ENCODE data around the gene MTG1.
"Not testable (repeated sequence)": the region's sequence is repeated elsewhere in the genome, so short reads cannot be mapped to it uniquely, and the experiment has no call there.

The MTG1 gene

DNA sequence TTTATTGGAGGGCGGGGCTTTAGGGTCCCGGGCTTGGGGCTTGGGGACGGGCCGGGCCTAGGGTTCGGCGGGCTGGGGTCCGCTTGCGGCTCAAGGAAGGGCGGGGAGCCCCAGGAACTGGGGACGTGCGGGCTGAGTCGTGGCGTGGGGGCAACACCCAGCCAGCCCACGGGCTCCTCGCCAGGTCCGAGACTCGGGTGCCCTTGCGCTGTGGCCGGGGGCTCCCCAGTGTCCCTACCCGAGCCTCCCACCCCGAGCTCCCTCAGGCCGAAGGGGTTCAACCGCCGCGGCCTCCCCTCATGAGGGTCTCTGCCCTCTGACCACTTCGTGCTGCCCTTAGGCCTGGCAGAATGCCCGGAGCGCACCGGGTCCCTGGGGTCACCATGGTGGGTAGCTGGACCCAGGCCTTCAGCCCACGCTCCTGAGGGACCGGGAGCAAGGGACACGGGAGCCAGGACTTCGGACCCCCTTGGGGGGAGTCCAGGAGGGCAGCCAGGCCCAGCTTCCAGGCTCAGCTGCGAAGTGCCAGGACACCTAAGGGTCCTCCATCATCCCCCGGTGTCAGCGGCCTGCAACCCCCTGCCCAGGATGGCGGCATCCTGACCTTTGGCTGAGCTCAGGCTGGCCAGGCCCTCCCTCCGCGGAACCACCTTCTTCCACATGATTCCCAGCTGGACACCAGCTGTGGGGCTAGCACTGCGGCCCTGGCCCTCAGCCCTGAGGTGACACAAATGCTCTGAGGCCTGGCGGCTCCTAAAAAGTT, 35.6 kb upstream of the MTG1 start:
- DNase-seq (ENCODE audit: insufficient read length, low spot score) = no peak
- no peak for FAIRE-seq

DNA sequence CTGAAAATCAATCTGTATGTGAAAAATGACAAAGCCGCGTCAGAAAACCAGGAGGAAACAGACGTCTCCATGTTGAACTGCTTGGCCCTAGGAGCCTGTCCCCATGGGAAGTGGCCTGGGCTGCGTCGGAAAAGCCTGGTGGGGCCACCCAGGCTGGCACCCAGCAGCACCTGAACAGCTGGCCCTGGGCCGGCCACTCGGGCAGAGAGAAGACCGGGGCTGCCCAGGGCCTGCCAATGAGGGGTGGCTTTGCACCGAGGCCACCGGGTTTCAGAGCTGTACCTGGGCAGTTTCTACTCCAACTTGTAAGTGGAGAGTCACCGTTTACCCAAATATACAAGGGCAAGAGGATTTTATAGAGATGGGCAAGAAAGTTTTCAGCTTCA, 35.0 kb upstream of the MTG1 start:
- no peak for DNase-seq (ENCODE audit: insufficient read length, low spot score)
- no peak for FAIRE-seq

DNA sequence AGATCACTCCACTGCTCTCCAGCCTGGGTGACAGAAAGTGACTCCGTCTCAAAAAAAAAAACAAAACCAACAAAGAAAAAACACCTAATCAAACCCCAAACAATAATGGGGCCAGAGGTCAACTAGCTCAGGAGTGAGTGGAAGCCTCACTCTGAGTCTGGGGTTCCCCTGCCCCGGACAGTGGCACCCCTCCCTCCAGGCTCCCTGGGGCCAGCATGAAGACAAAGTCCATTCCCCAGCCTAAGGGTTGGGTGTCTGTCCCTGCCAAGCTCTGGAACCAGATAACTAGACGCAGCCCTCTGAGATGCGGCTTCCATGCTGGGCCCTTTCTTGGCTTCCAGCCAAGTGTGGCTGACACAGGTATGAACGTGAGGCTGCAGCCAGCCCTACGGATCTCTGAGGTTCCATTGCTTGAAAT, 34.4 kb upstream of the MTG1 start:
- DNase-seq (ENCODE audit: insufficient read length, low spot score) (no peak), FAIRE-seq (no peak)

DNA sequence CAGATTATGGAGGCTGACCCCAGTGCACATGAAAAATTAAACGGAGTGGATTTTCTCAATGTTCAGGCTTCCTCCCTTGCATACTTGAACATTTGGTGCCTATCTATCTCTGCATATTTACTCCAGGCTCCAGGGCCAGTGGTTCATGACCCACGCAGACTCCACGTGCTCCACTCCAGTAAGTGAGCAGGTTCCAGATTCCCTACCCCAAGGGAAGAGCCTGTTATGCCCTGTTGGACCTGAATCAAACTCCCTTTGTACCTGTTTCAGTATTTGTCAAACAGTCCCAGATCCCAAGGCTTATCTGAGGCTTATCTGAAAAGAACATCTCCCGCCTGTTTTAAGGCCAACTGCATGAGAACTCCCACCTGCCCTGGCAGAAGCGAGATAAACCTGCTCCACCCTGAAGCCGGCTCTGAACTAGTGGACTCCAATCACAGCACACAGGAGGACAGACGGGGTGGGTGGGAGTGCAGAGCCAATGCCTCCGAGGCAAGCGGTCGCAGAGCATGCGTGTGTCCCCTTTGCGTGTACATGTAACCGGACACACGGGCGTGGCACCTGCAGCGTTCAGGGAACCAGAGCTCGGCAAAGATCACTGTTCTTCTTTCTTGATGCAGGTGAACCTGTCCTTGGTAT, 33.9 kb upstream of the MTG1 start:
- FAIRE-seq = no peak
- no peak for DNase-seq (ENCODE audit: insufficient read length, low spot score)

DNA sequence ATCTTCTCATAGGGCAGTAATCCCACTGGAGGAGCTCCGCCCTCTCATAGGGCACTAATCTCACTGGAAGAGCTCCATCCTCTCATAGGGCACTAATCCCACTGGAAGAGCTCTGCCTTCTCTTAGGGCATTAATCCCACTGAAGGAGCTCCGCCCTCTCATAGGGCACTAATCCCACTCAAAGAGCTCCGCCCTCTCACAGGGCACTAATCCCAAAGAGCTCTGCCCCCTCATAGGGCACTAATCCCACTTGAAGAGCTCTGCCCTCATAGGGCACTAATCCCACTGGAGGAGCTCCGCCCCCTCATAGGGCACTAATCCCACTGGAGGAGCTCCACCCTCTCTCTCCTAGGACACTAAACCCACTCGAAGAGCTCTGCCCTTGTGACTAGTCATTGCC, 32.7 kb upstream of the MTG1 start:
- FAIRE-seq = no peak
- DNase-seq (ENCODE audit: insufficient read length, low spot score) = no peak

DNA sequence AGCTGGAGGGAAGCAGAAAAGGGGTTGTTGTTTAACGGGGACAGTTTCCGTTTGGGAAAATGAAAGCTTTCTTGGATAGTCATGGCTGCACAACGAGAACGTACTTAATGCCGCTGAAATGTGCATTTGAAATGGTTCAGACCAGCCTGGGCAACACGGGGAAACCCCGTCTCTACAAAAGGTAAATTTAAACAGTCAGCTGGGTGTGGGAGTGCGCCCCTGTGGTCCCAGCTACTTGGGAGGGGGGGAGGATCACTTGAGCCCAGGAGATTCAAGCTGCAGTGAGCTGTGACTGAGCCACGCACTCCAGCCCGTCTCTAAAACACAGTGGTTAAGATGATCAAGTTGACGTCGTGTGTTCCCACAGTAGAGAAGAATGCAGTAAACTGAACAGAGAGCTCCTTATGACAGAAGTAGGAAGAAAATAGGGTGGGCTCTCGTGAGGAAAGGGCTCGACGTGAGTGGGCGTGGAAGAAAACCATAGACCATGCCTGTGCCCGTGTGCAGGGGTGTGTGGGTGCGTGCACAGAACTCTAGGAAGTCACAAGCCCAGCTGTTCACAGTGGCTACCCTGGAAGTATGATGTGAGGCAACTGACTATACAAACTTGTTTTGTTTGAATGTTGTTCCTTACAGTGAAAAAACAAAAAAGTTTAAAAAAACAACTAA, 32.0 kb upstream of the MTG1 start:
- FAIRE-seq (peak; percentile 75), DNase-seq (ENCODE audit: insufficient read length, low spot score) (no peak)

DNA sequence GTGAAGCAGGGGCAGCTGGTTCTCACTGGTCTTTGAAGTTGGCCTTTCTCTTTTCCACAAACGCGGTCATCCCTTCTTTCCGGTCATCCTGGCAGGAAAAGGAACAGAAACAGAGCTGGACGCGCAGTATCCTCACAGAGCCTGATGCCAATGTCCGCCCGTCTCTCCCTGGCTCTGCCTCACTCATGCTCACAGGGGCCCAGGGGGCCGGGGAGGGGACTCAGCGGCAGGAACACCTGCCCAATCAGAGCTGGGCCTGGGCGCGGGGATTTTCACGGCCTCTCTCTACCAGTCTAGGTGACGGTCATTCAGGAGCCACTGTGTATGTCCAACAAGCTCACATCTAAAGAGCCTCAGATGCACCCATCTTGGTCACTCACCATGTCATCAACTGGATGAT, 31.1 kb upstream of the MTG1 start:
- no peak for FAIRE-seq
- no peak for DNase-seq (ENCODE audit: insufficient read length, low spot score)

DNA sequence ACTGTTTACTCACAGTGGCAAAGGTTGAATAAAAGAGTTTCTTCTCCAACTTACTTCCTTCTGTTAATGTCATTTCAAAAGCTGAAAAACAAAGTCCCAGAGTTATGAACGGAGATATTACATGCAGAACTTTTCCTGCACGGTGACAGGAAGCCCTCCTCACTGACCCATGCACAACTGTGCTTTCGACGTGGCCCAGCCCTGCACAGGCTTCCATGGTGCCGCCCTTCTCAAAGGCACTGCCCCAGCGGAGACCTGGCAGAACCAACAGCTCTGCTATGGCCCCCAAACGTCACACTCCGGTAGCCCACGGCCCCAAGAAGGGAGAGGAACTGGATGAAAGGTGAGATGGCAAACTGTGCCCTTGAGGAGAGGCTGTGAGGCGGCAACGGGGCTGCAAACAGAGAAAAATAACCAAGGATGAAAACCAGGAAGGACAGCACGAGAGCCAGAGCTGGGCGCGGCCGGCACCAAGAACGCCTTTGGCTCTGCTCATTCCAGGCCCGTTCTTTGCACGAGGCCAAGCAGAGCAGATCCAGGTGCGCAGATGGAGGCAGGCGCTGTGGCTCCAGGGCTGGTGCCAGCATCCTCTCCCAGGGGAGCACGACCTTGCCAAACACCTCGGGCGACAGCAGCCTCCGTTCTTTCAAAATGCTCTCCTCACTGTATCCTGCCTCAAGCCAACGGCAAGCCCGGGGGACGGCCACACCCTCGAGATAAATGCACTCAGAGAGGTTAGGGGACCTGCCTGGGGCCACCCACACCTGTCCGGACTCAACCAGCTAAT, 29.1 kb upstream of the MTG1 start:
- no peak for FAIRE-seq

DNA sequence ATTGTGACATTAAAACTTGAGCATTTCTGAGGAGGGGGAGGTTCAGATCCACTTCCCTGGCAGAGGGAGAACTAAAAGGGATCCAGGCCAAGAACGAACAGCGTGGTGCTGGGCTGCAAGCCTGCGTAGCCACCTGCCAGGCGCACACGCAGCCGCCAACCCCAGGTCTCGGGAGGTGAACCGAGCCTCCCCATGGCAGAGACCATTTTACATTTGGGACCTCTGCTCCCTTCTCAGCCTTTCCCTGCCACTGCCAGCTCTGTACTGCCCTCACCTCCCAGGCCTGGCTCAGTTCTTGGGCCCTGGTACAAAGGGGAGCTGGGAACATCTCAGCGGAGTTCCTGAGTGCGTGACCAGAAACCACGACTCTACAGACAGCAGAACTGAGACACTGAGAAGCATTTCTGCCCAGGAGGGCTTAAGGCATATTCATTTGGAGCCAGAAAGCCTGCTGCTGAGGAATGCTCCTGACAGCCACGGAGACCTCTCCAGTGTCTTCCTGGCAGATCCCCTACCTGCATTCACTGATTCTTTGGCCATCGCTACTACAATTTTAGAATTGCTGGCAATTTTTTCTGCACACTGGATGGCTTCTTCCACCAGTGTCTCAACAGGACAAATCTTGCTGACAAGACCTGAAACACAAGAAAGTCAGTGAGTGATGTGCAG, 28.4 kb upstream of the MTG1 start:
- FAIRE-seq (no peak), DNase-seq (ENCODE audit: insufficient read length, low spot score) (no peak)

More for the DNA sequence above, 29.1 kb upstream of the MTG1 start:
- no peak for DNase-seq (ENCODE audit: insufficient read length, low spot score)

DNA sequence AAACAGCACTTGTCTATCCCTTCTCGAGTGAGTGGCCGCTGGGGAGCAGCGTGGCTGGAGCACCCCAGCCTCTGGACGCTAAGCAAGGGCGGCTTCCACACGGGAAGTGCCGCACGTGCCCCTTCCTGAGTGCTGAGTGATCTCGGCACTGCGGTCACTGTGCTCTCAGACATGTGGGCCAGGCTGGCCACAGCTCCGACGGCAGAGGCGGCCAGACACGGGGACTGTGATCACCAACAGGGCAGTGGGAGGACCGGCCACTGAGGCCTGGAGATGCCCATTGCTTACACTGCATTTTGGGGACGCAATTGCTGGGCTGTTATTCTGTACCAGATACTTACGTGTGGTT, 27.9 kb upstream of the MTG1 start:
- no peak for DNase-seq (ENCODE audit: insufficient read length, low spot score)
- no peak for FAIRE-seq

DNA sequence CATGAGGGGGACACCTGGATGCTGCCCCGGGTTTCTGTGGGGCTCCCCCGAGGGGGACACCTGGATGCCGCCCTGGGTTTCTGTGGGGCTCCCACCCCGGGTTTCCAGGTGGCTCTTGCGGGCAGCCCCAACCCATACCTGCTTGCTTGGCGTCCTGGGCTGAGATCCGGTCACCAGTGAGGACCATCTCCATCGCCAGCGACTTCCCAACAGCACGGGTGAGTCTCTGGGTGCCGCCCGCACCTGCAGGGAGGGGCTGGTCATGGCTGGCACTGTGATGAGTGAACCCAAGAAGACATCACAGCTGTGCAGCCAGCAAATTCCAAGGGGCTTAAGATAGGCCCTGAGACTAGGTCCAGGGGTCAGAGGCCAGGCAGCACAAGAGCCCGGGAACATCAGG, 27.2 kb upstream of the MTG1 start:
- FAIRE-seq (no peak), DNase-seq (ENCODE audit: insufficient read length, low spot score) (no peak)

DNA sequence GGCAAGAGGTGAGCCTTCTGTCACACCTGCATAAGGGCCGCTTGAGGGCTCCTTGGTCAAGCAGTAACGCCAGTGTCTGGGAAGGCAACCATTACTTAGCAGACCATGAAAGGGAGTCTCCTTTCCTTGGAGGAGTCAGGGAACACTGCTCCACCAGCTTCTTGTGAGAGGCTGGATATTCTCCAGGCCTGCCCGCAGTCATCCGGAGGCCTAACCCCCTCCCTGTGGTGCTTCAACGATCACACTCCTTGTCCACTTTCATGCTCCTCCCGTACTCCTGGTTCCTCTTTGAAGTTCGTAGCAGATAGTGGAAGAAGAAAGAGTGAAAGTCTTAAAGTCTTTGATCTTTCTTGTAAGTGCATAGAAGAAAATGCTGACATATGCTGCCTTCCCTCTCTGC, 26.5 kb upstream of the MTG1 start:
- FAIRE-seq; DNase-seq (ENCODE audit: insufficient read length, low spot score): not testable (repeated sequence)

DNA sequence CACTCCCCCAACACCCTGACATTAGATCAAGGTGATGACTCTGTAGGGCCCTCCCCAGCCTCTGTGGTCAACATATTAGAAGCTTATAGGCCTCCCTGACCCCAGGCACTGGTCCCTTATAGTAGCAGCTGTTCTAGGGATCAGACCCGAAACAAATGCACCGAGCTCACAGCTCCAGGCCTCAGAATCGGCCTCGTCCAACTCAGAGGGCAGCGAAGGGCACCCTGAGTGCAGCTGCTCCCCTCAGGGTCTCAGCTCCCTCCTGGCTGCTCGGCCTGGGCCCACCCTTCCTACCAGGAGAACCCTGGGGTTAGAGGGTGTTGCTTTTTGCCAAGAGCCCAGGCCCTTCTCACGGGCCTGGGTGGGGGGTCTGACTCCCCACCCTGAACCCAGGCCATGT, 25.8 kb upstream of the MTG1 start:
- DNase-seq (ENCODE audit: insufficient read length, low spot score) (no peak), FAIRE-seq (no peak)

DNA sequence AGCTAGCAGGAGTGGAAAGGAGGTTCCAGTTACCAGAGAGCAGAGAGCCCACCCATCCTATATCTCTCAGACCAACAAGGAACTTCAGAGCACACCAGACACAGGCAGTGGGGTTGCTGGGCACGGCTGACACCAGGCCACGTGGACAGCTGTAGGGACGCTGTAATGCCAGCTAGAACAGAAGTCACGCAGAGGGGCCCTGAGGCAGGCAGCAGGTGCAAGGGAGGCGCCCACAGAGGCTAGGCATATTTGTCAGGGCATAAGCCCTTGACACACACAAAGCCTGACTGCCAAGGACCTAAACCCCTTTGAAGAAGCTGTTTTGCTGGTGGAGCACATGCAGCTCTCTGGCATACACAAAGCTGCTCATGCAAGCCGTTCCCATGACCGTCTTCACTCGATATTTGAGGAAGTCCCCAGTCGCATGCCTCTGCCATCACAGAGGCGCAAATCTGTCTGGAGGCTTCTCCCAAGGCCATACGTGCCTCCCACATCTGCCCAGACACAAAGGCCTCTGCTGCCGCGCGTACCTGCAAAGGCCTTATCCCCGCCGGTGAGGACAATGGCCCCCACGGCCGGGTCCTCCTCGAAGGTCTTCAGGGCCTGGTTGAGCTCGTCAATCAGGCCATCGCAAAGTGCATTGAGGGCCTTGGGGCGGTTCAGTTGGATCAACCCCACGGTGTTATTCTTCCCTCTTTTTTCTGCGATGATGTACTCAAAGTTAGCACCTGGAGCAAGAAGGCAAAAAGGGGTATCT, 23.7 kb upstream of the MTG1 start:
- FAIRE-seq = no peak
- DNase-seq (ENCODE audit: insufficient read length, low spot score) = no peak

DNA sequence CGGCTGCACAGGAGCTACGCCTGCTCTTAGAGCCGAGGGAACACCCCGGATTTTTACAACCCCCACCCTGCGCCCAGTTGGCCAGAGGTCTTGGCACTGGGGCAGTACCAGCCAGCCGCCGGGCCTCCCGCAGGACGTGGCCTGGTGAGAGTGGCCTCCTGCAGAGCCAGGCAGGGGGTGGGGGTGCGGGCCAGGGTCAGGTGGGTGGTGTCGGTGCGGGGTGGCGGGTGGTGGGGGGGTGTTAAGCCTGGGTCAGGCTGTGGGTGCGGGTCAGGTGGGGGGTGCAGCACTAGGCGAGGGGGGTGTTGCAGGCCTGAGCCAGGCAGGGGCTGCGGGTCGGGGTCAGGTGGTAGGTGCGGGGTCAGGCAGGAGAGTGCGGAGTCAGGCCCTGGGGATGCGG, 21.4 kb upstream of the MTG1 start:
- FAIRE-seq = no peak

DNA sequence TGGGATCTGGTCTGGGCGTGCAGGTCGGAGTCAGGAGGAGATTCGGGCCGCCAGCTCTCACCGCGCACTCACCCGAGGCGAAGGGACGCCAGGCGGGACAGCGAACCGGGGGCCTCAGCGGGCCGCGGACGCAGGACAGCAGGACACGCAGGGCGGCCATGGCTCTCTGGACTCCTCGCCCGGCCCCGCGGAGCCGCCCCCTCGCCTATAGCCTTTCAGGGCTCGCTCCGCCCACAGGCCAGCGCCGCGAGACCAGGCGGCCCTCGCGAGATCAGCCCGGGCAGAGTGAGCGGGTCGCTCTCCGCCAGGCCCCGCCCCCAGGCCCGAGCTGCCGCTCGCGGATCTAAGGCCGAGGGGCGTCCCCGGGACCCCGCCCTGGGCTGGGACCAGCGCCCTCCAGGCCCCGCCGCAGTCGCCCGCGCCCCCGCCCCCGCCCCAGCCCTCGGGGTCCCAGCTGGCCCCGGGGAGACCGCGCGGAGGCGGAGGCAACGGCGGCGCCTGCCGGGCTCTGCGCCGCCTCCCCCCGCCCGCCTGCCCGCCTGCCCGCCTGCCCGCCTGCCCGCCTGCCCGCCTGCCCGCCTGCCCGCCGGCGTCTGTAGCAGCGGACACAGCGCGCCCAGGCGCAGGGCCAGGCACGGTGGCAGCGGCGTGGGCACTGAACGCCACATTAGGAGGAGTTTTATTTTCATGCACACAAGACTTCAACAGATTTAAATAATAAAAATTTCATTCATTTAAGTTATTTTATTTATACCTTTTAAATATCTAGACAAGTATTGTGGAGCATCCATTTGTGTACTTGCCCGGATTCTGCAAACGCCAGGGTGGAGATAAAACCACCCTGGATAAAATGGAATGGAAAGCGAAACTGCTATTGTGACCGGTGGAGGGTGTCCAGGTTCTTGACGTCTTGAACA, 20.5 kb upstream of the MTG1 start, which contains the start of gene ECHS1:
TSS of gene ECHS1 (minus strand) at position 181 of the 917 bp plus-strand sequence. CDS start at position 160, 21 bp downstream.
- DNase-seq (ENCODE audit: insufficient read length, low spot score) = peak; percentile 100
- FAIRE-seq = peak; percentile 95

More for the DNA sequence above, 21.4 kb upstream of the MTG1 start:
- no peak for DNase-seq (ENCODE audit: insufficient read length, low spot score)

DNA sequence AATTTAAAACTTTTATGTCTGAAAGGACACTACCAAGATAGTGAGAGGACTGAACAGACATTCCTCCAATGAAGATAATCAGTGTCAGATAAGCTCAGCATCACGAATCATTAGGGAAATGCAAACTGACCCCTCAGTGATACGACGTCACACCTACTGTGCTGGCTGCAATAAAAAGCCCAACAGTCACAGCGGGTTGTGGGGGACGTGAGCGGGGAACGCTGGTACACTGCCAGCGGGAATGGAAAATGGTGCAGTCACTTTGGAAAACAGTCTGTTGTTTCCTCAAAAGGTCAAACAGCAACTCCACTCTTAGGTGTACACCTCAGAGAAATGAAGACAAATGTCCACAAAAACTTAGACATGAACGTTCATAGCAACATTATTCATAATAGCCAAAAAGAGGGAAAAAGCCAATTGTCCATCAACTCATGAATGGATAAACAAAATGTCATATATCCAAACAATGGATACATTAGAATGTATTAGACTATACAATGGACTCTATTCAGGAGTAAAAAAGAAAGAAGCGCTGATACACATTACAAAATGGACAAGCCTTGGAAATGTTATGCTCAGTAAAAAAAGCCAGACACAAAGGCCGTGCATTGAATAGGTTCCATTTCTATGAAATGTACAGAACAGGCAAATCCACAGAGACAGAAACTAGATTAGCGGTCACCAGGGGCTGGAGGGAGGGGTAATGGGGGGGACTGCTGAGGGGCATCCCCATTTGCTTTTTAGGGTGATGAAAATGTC, 18.4 kb upstream of the MTG1 start:
- FAIRE-seq (no peak), DNase-seq (ENCODE audit: insufficient read length, low spot score) (no peak)

DNA sequence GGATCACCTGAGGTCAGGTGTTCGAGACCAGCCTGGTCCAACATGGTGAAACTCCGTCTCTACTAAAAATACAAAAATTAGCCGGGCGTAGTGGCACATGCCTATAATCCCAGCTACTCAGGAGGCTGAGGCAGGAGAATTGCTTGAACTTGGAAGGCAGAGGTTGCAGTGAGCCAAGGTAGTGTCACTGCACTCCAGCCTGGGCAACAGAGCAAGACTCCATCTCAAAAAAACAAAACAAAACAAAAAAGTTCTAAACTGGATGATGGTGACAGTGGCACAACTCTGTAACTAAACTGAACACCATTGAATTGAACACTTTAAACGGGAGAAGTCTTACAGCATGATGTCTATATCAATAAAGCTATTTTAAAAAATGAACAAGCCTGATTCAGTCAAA, 17.8 kb upstream of the MTG1 start:
- not testable (repeated sequence) for DNase-seq (ENCODE audit: insufficient read length, low spot score); FAIRE-seq
